ENCODE measurements around the gene EPYC. TPM values are rescaled to one million over a fixed set of nuclear protein-coding genes. Genes with fewer than 3 reads are reported as not detected.

EPYC gene
- total RNA-seq (not detected), polyA plus RNA-seq (not detected)

- H3K36me3 ChIP-seq (ENCODE audit: control insufficient read depth in 4 of 4, insufficient read depth in 3 of 4, low read depth in 1 of 4, low read length in 3 of 4): no peaks in the 10 kb centered on the region
- no peak for DNase-seq (ENCODE audit: low spot score)
- no peak within 1 kb of the TSS for H3K9ac ChIP-seq (ENCODE audit: low read depth in 1 of 2, low read length in 2 of 2)
- H3K9me3 ChIP-seq (ENCODE audit: control insufficient read depth in 4 of 4, low read length in 3 of 4): no peaks in the 10 kb centered on the region
- H3K4me1 ChIP-seq (ENCODE audit: control insufficient read depth in 4 of 4, insufficient read depth in 4 of 4, low read length in 3 of 4): no peaks in the 10 kb centered on the region
- no peak for TF ChIP-seq NR2F2 (IDR thresholded peaks at IDR 0.05)
- no peak for TF ChIP-seq RAD21 (IDR thresholded peaks at IDR 0.05)
- TF ChIP-seq REST (IDR thresholded peaks at IDR 0.05): no peak
- TF ChIP-seq HNF4A (conservative IDR thresholded peaks at IDR 0.05): no peak
- no peak for TF ChIP-seq MAX (IDR thresholded peaks at IDR 0.05)
- TF ChIP-seq TAF1 (conservative IDR thresholded peaks at IDR 0.05): no peak
- TF ChIP-seq ATF3 (IDR thresholded peaks at IDR 0.05): no peak
- no peak for TF ChIP-seq SP1 (IDR thresholded peaks at IDR 0.05)
- TF ChIP-seq YY1 (IDR thresholded peaks at IDR 0.05): no peak
- no peak for TF ChIP-seq CTCF (IDR thresholded peaks at IDR 0.05; ENCODE audit: low read depth, low read length, missing input control)
- TF ChIP-seq FOXA1 (IDR thresholded peaks at IDR 0.05): no peak
- TF ChIP-seq JUND (IDR thresholded peaks at IDR 0.05): no peak
- TF ChIP-seq FOXA2 (IDR thresholded peaks at IDR 0.05): no peak
- peaks cover 0 to 2% (median 0%) of the 10 kb centered on the region in 4 donors for H3K27me3 ChIP-seq (ENCODE audit: control insufficient read depth in 4 of 4, insufficient read depth in 4 of 4, low read length in 3 of 4)
- no peak within 1 kb of the TSS for H3K27ac ChIP-seq (ENCODE audit: low read depth in 1 of 2, low read length in 2 of 2)
- no peak within 1 kb of the TSS for H3K4me3 ChIP-seq (ENCODE audit: low read depth in 1 of 3, low read length in 3 of 3)
These were observed at the start of gene EPYC for GRCh38 chr12:91004872-91005271. Gene EPYC (minus strand): TSS chr12:91004972. CDS start chr12:91002565, 2,407 bp downstream.

GRCh38 chr12:91053951-91054715 lies 49.4 kb upstream of the EPYC start:
- H3K36me3 ChIP-seq (ENCODE audit: control insufficient read depth in 4 of 4, insufficient read depth in 3 of 4, low read depth in 1 of 4, low read length in 3 of 4): no peaks in the 10 kb centered on the region
- H3K4me1 ChIP-seq (ENCODE audit: control insufficient read depth in 4 of 4, insufficient read depth in 4 of 4, low read length in 3 of 4): no peaks in the 10 kb centered on the region
- no peak for DNase-seq (ENCODE audit: low spot score)
- TF ChIP-seq MAX (IDR thresholded peaks at IDR 0.05) (no peak), JUND (IDR thresholded peaks at IDR 0.05) (no peak), HNF4G (IDR thresholded peaks at IDR 0.05) (no peak), TAF1 (conservative IDR thresholded peaks at IDR 0.05) (no peak), FOXA1 (IDR thresholded peaks at IDR 0.05) (no peak)
- 69% methylated on average over 4 of the region's 4 CpGs for WGBS
- peaks cover 0 to 2% (median 0%) of the 10 kb centered on the region in 4 donors for H3K27me3 ChIP-seq (ENCODE audit: control insufficient read depth in 4 of 4, insufficient read depth in 4 of 4, low read length in 3 of 4)
- no peak overlapping the region for H3K4me3 ChIP-seq (ENCODE audit: low read depth in 1 of 3, low read length in 3 of 3)
- no peak overlapping the region for H3K9ac ChIP-seq (ENCODE audit: low read depth in 1 of 2, low read length in 2 of 2)
- no peaks in the 10 kb centered on the region for H3K9me3 ChIP-seq (ENCODE audit: control insufficient read depth in 4 of 4, low read length in 3 of 4)
- H3K27ac ChIP-seq (ENCODE audit: low read depth in 1 of 2, low read length in 2 of 2): no peak overlapping the region

Data from liver (tissue), 9 donors.